Left ventricle myocardium inferior (tissue), 1 donor: ENCODE measurements around the gene DDR1. TPM values are rescaled to one million over a fixed set of nuclear protein-coding genes. Genes with fewer than 3 reads are reported as not detected.
A peak's percentile ranks its signal among the peaks of the same experiment; 100 is the strongest.
"Not testable (repeated sequence)": the region's sequence is repeated elsewhere in the genome, so short reads cannot be mapped to it uniquely, and the experiment has no call there.

Experiments
- DNase-seq: peaks from one replicate; pipeline ENCODE4 v3.0.0-alpha.2; 2020
- H3K27ac ChIP-seq: fragments of 200-600 bp; replicated peaks from 2 replicates; pipeline ENCODE4 v1.8.0; 2021
- H3K27me3 ChIP-seq: fragments of 200-600 bp; 2 replicates; pipeline ENCODE4 v1.8.0; 2021; ENCODE audit warnings: low read depth
- H3K36me3 ChIP-seq: fragments of 200-600 bp; 2 replicates; pipeline ENCODE4 v1.8.0; 2021
- H3K4me1 ChIP-seq: fragments of 200-600 bp; 2 replicates; pipeline ENCODE4 v1.8.0; 2021
- H3K4me3 ChIP-seq: fragments of 200-600 bp; 2 replicates; pipeline ENCODE4 v1.8.0; 2021; ENCODE audit warnings: mild to moderate bottlenecking, moderate library complexity
- H3K9me3 ChIP-seq: fragments of 200-600 bp; replicated peaks from 2 replicates; pipeline ENCODE4 v1.8.0; 2021
- CTCF ChIP-seq: fragments of 200-600 bp; IDR thresholded peaks from 2 replicates; pipeline ENCODE4 v1.8.0; 2021; ENCODE audit warnings: antibody characterized with exemption, mild to moderate bottlenecking, borderline replicate concordance
- intact Hi-C: fragments of 100-400 bp; cut with micrococcal nuclease; formaldehyde crosslinking; loops from one replicate; pipeline ENCODE4 v1.11.0; 2022
- total RNA-seq: library from RNA; stranded (reverse); fragmentation: NEBNext Ultra II Directional; extraction: Animal tissue kit (Norgen Biotek cat#: 25700); gene quantifications from one replicate; pipeline ENCODE4 v1.2.1, GENCODE V29; 2021
- donor health status: DM: no; HTN: yes; CAD: no; lungs with severe emphysema.

Gene DDR1
- total RNA-seq, 1 donor from 2014 or later: 28.2 TPM

GRCh38 chr6:30900863-30901417 is 16.6 kb downstream of the DDR1 start:
- H3K36me3 ChIP-seq: peaks cover 28% of the 10 kb centered on the region
- intact Hi-C loops: no loop called here
- no peak overlapping the region for H3K27ac ChIP-seq
- no peak overlapping the region for H3K4me3 ChIP-seq
- no peak for TF ChIP-seq CTCF
- no peaks in the 10 kb centered on the region for H3K4me1 ChIP-seq
- no peak for DNase-seq
- no peaks in the 10 kb centered on the region for H3K27me3 ChIP-seq
- no peaks in the 10 kb centered on the region for H3K9me3 ChIP-seq

GRCh38 chr6:30901436-30901835 is 17.1 kb downstream of the DDR1 start:
- Histone ChIP-seq H3K9me3 (no peaks in the 10 kb centered on the region), H3K36me3 (peaks cover 26% of the 10 kb centered on the region), H3K4me3 (no peak overlapping the region), H3K4me1 (no peaks in the 10 kb centered on the region), H3K27ac (no peak overlapping the region), H3K27me3 (no peaks in the 10 kb centered on the region)
- intact Hi-C loops: no loop called here
- no peak for TF ChIP-seq CTCF
- no peak for DNase-seq

- H3K4me1 ChIP-seq, DNase-seq, H3K27me3 ChIP-seq, H3K4me3 ChIP-seq, intact Hi-C loops, H3K9me3 ChIP-seq, H3K27ac ChIP-seq: not testable (repeated sequence)
- H3K36me3 ChIP-seq: peaks cover 24% of the 10 kb centered on the region
These were observed 17.9 kb downstream of the DDR1 start for GRCh38 chr6:30902196-30902595.

GRCh38 chr6:30902709-30903108 is 18.4 kb downstream of the DDR1 start:
- TF ChIP-seq CTCF: no peak
- Histone ChIP-seq H3K36me3 (peaks cover 19% of the 10 kb centered on the region), H3K27ac (no peak overlapping the region), H3K9me3 (no peaks in the 10 kb centered on the region), H3K27me3 (no peaks in the 10 kb centered on the region), H3K4me1 (peaks cover 3% of the 10 kb centered on the region), H3K4me3 (no peak overlapping the region)
- no peak for DNase-seq
- intact Hi-C loops: no loop called here

GRCh38 chr6:30903236-30903635 is 18.9 kb downstream of the DDR1 start:
- TF ChIP-seq CTCF: no peak
- Histone ChIP-seq H3K4me3 (no peak overlapping the region), H3K27me3 (no peaks in the 10 kb centered on the region), H3K9me3 (no peaks in the 10 kb centered on the region), H3K27ac (no peak overlapping the region), H3K36me3 (peaks cover 13% of the 10 kb centered on the region), H3K4me1 (peaks cover 5% of the 10 kb centered on the region)
- DNase-seq: no peak
- intact Hi-C loops: no loop called here

GRCh38 chr6:30907290-30907757 is 23.0 kb downstream of the DDR1 start:
- H3K9me3 ChIP-seq, intact Hi-C loops, H3K27me3 ChIP-seq, DNase-seq: not testable (repeated sequence)
- peak overlapping the region; percentile 92 for H3K4me3 ChIP-seq
- peaks cover 16% of the 10 kb centered on the region for H3K4me1 ChIP-seq
- H3K27ac ChIP-seq: peak overlapping the region; percentile 70
- peaks cover 23% of the 10 kb centered on the region for H3K36me3 ChIP-seq
